Endothelial cell of umbilical vein (primary cell): Measurements from ENCODE around the gene CCR8. TPM values are rescaled to one million over a fixed set of nuclear protein-coding genes. Genes with fewer than 3 reads are reported as not detected.

Experiments
- BruUV-seq: library from RNA; stranded (reverse); fragments of 400-500 nt; replicated peaks from 2 replicates; lab custom pipeline; 2021; lab: Mats Ljungman, UMichigan
- CTCF ChIA-PET: fragments of 300-600, 350-600 bp; sonication (Branson Sonifier 250); formaldehyde crosslinking; loops from one replicate; lab custom pipeline; 2021; ENCODE audit warnings: antibody characterized with exemption, inconsistent platforms; lab: Charles Lee
- POLR2A ChIA-PET: fragments of 300-600, 350-600 bp; sonication (Branson Sonifier 250); formaldehyde crosslinking; loops from one replicate; lab custom pipeline; 2021; ENCODE audit warnings: antibody characterized with exemption, inconsistent platforms; lab: Charles Lee
- DNase-seq: peaks from one replicate; pipeline ENCODE4 v3.0.0-alpha.2; 2011; ENCODE audit warnings: low read depth, low spot score
- FAIRE-seq: peaks from 2 replicates; lab custom pipeline; 2011; peaks lifted over from hg19 to GRCh38; lab: Jason Lieb, UNC
- H2AFZ ChIP-seq: 2 replicates; pipeline ENCODE4 v1.6.0; 2012; ENCODE audit warnings: low read depth, low read length, control low read depth, inconsistent platforms
- H3K27ac ChIP-seq: 2 replicates; pipeline ENCODE4 v1.5.1; 2011; ENCODE audit warnings: low read depth, mild to moderate bottlenecking, control low read depth, low read length, moderate library complexity; ENCODE audit not compliant: insufficient read depth
- H3K27me3 ChIP-seq, 2 experiments: 2 replicates each; pipeline versions ENCODE4 v1.6.0 to v1.6.1; 2011; ENCODE audit warnings: low read length in 2 of 2, mixed read lengths in 1 of 2; ENCODE audit not compliant: control insufficient read depth in 2 of 2, insufficient read depth in 2 of 2
- H3K36me3 ChIP-seq, 2 experiments: 2 replicates in 1 of 2; 3 replicates in 1 of 2; pipeline ENCODE4 v1.5.1; 2011; ENCODE audit warnings: low read length in 2 of 2, mild to moderate bottlenecking in 1 of 2, moderate library complexity in 1 of 2; ENCODE audit not compliant: control insufficient read depth in 2 of 2, insufficient read depth in 2 of 2; ENCODE audit errors: extremely low read depth in 1 of 2
- H3K4me1 ChIP-seq: 3 replicates; pipeline ENCODE4 v1.5.1; 2011; ENCODE audit warnings: mild to moderate bottlenecking, low read length; ENCODE audit not compliant: control insufficient read depth, insufficient read depth; ENCODE audit errors: extremely low read depth
- H3K4me2 ChIP-seq: 2 replicates; pipeline ENCODE4 v1.6.1; 2011; ENCODE audit warnings: low read length, control low read depth, mixed read lengths; ENCODE audit not compliant: insufficient read depth
- H3K4me3 ChIP-seq, 3 experiments: fragments of 200-600 bp in 1 of 3; sonication (generic), shearing (Covaris generic) in 1 of 3; replicated peaks in 1 of 3; 2 replicates each; pipeline ENCODE4 v1.5.1; 2011 to 2016; ENCODE audit warnings: control low read depth in 3 of 3, low read length in 3 of 3, mild to moderate bottlenecking in 2 of 3, inconsistent platforms in 1 of 3, low read depth in 1 of 3, moderate library complexity in 1 of 3; ENCODE audit not compliant: insufficient read depth in 1 of 3
- H3K79me2 ChIP-seq: 2 replicates; pipeline ENCODE4 v1.6.0; 2012; ENCODE audit warnings: low read length, inconsistent platforms; ENCODE audit not compliant: control insufficient read depth, insufficient read depth
- H3K9ac ChIP-seq: replicated peaks from 2 replicates; pipeline ENCODE3; 2011; ENCODE audit warnings: low read length, control low read depth; ENCODE audit not compliant: insufficient read depth; ENCODE audit errors: extremely low read depth
- H3K9me1 ChIP-seq: replicated peaks from 3 replicates; pipeline ENCODE4 v1.6.0; 2011; ENCODE audit warnings: mild to moderate bottlenecking, low read length; ENCODE audit not compliant: control insufficient read depth, insufficient read depth; ENCODE audit errors: extremely low read depth
- H3K9me3 ChIP-seq: replicated peaks from 2 replicates; pipeline ENCODE4 v1.5.1; 2012; ENCODE audit warnings: low read length, inconsistent platforms; ENCODE audit not compliant: control insufficient read depth, insufficient read depth
- H4K20me1 ChIP-seq: replicated peaks from 2 replicates; pipeline ENCODE3; 2011; ENCODE audit warnings: mild to moderate bottlenecking, low read length; ENCODE audit not compliant: control insufficient read depth, insufficient read depth; ENCODE audit errors: extremely low read depth
- EZH2 ChIP-seq: IDR thresholded peaks from 2 replicates; pipeline ENCODE4 v1.6.1; 2012; ENCODE audit warnings: borderline replicate concordance, low read depth, mild to moderate bottlenecking, moderate library complexity, low read length, inconsistent platforms; ENCODE audit not compliant: severe bottlenecking
- FOS ChIP-seq: IDR thresholded peaks from 2 replicates; pipeline ENCODE4 v1.6.1; 2011; ENCODE audit warnings: mild to moderate bottlenecking, low read length, moderate library complexity, borderline replicate concordance; ENCODE audit not compliant: insufficient read depth
- GATA2 ChIP-seq: IDR thresholded peaks from 2 replicates; pipeline ENCODE4 v1.7.0; 2011; ENCODE audit warnings: low read depth, mild to moderate bottlenecking, moderate library complexity, mixed read lengths, low read length; ENCODE audit not compliant: insufficient read length, insufficient read depth
- JUN ChIP-seq: IDR thresholded peaks from 2 replicates; pipeline ENCODE4 v1.6.1; 2011; ENCODE audit warnings: borderline replicate concordance, low read depth; ENCODE audit not compliant: insufficient read length, insufficient read depth
- MAX ChIP-seq: IDR thresholded peaks from 2 replicates; pipeline ENCODE4 v1.6.1; 2011; ENCODE audit not compliant: insufficient read depth, insufficient read length
- MYC ChIP-seq: IDR thresholded peaks from one replicate; pipeline ENCODE4 v1.6.1; 2011; ENCODE audit warnings: mild to moderate bottlenecking, low read depth, low read length
- POLR2A ChIP-seq: IDR thresholded peaks from 2 replicates; pipeline ENCODE4 v1.6.1; 2012; ENCODE audit warnings: low read depth, mild to moderate bottlenecking, control low read depth, low read length
- POLR2AphosphoS5 ChIP-seq: IDR thresholded peaks from 2 replicates; pipeline ENCODE4 v1.6.1; 2012; ENCODE audit warnings: low read depth, mild to moderate bottlenecking, control low read depth, low read length, moderate library complexity; ENCODE audit not compliant: insufficient read depth
- dilution Hi-C: fragments of 300-500 bp; cut with MboI; formaldehyde crosslinking; loops from one replicate; pipeline ENCODE4 v1.15.0; 2019; ENCODE audit warnings: low sequenced_read_pairs; ENCODE audit not compliant: extremely low pct_ligation_motif_present
- intact Hi-C: fragments of 100-400 bp; cut with micrococcal nuclease; formaldehyde crosslinking; loops from one replicate; pipeline ENCODE4 v1.10.0; 2022
- polyA plus RNA-seq, 4 experiments: library from polyadenylated mRNA; depleted of rRNA in 3 of 4; stranded (reverse) in 3 of 4; unstranded in 1 of 4; fragments of >200 nt; gene quantifications; 2 replicates each; pipeline versions ENCODE4 v1.2.1 to v1.2.3, GENCODE V29; 2011 to 2012; ENCODE audit warnings: missing spikeins in 1 of 4
- total RNA-seq: library from RNA; stranded (reverse); gene quantifications from 2 replicates; pipeline ENCODE4 v1.2.3, GENCODE V29; 2021
- TF ChIP-seq, protein P1 (sequence below), 2 donors: IDR thresholded peaks; 1 replicate in 1 of 2; 2 replicates in 1 of 2; pipeline ENCODE4 v1.5.1; 2011; ENCODE audit warnings: low read length in 2 of 2, mild to moderate bottlenecking in 2 of 2, moderate library complexity in 2 of 2, control low read depth in 1 of 2, inconsistent platforms in 1 of 2, low read depth in 1 of 2; ENCODE audit not compliant: insufficient read depth in 1 of 2; ENCODE audit errors: extremely low read depth in 1 of 2

CCR8 gene
- total and polyA plus RNA-seq, 2 donors (not counting 3 experiments of a cell fraction or from before 2014, with no cell fraction given), result not detected

DNA sequence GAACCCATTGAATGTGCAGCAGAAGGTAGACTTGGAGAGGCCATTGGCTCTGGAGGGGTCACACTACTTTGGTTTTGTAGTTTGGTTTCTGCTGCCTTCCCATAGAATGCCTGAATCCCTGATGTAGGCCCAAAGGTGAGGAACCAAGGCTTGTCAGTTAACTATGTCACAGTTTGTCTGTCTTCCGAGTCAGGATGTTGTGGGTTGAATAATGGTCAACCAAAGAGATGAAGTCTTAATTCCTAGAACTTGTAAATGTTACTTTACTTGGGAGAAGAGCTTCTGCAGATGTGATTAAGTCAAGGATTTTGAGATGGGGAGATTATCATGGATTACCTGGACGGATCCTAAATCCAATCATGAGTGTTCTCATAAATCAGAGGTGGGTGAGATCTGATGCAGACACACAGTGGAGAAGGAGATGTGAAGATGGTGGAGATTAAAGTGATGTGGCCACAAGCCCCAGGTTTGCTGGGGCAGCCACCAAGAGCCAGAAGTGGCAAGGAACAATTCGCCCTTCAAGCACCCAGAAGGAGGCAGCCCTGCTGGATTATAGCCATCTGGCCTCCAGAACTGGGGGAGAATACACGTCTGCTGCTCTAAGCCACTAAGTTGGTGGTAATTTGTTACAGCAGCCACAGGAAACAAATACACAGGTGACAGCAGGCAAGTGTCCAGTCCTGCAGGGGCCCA, 2.3 kb upstream of the CCR8 start:
- Histone ChIP-seq H3K4me2 (no peak overlapping the region), H3K27ac (no peak overlapping the region), H3K9me1 (no peaks in the 10 kb centered on the region), H3K4me1 (no peaks in the 10 kb centered on the region), H3K27me3 (peaks cover 3 to 10% of the 10 kb centered on the region in 2 experiments), H3K79me2 (no peaks in the 10 kb centered on the region), H4K20me1 (no peaks in the 10 kb centered on the region), H3K4me3 (no peak overlapping the region), H3K9ac (no peak overlapping the region), H2AFZ (no peak overlapping the region), H3K36me3 (no peaks in the 10 kb centered on the region), H3K9me3 (no peaks in the 10 kb centered on the region)
- ChIA-PET POLR2A (no interaction called here), CTCF (no interaction called here)
- TF ChIP-seq MYC (no peak), POLR2AphosphoS5 (no peak), MAX (no peak), FOS (no peak), GATA2 (no peak), JUN (no peak), POLR2A (no peak), EZH2 (no peak)
- TF ChIP-seq, protein P1, sequence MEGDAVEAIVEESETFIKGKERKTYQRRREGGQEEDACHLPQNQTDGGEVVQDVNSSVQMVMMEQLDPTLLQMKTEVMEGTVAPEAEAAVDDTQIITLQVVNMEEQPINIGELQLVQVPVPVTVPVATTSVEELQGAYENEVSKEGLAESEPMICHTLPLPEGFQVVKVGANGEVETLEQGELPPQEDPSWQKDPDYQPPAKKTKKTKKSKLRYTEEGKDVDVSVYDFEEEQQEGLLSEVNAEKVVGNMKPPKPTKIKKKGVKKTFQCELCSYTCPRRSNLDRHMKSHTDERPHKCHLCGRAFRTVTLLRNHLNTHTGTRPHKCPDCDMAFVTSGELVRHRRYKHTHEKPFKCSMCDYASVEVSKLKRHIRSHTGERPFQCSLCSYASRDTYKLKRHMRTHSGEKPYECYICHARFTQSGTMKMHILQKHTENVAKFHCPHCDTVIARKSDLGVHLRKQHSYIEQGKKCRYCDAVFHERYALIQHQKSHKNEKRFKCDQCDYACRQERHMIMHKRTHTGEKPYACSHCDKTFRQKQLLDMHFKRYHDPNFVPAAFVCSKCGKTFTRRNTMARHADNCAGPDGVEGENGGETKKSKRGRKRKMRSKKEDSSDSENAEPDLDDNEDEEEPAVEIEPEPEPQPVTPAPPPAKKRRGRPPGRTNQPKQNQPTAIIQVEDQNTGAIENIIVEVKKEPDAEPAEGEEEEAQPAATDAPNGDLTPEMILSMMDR (IDR thresholded peaks at IDR 0.05; ENCODE audit: extremely low read depth in 1 of 2, insufficient read depth in 1 of 2, low read depth in 1 of 2, low read length in 2 of 2), result no peak
- BruUV-seq, result no TSS peak
- no peak for DNase-seq
- FAIRE-seq, result no peak
- dilution Hi-C loops (no loop called here), intact Hi-C loops (no loop called here)
